Measurements from ENCODE around the gene SYNE1. TPM values are rescaled to one million over a fixed set of nuclear protein-coding genes. Genes with fewer than 3 reads are reported as not detected.

Gene SYNE1
- total RNA-seq, 1 donor from 2014 or later = 166 TPM

GRCh38 chr6:152398316-152398715 lies 238.8 kb downstream of the SYNE1 start:
- no peak for DNase-seq
- Histone ChIP-seq H3K4me1 (peaks cover 22% of the 10 kb centered on the region), H3K4me3 (no peak overlapping the region), H3K9me3 (no peaks in the 10 kb centered on the region), H3K27ac (peak overlapping the region; percentile 61), H3K36me3 (peaks cover 9% of the 10 kb centered on the region), H3K27me3 (ENCODE audit: low read depth) (no peaks in the 10 kb centered on the region)
- no peak for ATAC-seq
- TF ChIP-seq, protein P1, sequence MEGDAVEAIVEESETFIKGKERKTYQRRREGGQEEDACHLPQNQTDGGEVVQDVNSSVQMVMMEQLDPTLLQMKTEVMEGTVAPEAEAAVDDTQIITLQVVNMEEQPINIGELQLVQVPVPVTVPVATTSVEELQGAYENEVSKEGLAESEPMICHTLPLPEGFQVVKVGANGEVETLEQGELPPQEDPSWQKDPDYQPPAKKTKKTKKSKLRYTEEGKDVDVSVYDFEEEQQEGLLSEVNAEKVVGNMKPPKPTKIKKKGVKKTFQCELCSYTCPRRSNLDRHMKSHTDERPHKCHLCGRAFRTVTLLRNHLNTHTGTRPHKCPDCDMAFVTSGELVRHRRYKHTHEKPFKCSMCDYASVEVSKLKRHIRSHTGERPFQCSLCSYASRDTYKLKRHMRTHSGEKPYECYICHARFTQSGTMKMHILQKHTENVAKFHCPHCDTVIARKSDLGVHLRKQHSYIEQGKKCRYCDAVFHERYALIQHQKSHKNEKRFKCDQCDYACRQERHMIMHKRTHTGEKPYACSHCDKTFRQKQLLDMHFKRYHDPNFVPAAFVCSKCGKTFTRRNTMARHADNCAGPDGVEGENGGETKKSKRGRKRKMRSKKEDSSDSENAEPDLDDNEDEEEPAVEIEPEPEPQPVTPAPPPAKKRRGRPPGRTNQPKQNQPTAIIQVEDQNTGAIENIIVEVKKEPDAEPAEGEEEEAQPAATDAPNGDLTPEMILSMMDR (IDR thresholded peaks at IDR 0.05) = no peak
- intact Hi-C loops (cut with DNase I) = no loop called here

GRCh38 chr6:152394303-152394702 lies 242.9 kb downstream of the SYNE1 start:
- peaks cover 22% of the 10 kb centered on the region for H3K4me1 ChIP-seq
- peaks cover 32% of the 10 kb centered on the region for H3K36me3 ChIP-seq
- H3K27ac ChIP-seq = no peak overlapping the region
- TF ChIP-seq, protein P1 (IDR thresholded peaks at IDR 0.05) = no peak
- DNase-seq (no peak), ATAC-seq (no peak)
- intact Hi-C loops (cut with DNase I) = no loop called here
- no peak overlapping the region for H3K4me3 ChIP-seq
- H3K27me3 ChIP-seq (ENCODE audit: low read depth) = no peaks in the 10 kb centered on the region
- H3K9me3 ChIP-seq = no peaks in the 10 kb centered on the region

DNA sequence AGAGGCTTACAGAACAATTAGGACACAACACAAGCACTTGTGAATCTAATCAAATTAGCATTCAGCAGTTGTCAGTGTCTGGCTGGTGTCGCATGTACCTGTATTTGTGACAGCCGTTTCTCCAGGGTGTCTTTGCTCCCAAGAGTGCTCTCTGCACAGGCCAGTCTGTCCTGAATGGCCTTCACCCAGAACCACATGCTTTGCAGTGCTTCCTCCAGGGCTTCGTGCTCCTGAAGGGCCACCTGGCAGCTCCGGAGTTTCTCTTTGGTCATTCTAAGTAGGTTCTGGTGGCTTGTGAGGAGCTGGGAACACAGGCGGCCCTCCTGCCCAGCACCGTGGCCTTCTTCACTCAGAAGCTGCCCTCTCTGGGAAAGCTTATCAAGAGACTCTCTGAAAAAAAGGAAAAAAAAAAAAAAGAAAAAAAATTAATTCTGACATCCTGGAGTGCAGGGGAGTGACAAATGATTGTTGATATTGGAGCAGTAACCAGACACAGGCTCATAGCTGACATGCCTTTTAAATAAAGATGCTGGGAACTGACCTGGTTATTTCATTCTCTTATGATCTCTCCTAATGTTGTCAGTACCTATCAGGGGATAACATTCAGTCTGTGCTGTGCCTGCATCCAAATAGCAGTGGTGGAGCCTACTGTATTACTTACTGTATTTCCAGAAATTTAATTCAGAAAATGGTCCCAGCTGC lies 245.8 kb downstream of the SYNE1 start:
- intact Hi-C loops (cut with DNase I) = no loop called here
- H3K4me1 ChIP-seq = no peaks in the 10 kb centered on the region
- no peak for ATAC-seq
- TF ChIP-seq, protein P1 (IDR thresholded peaks at IDR 0.05) = no peak
- H3K4me3 ChIP-seq = no peak overlapping the region
- H3K36me3 ChIP-seq = peaks cover 27% of the 10 kb centered on the region
- no peak overlapping the region for H3K27ac ChIP-seq
- no peaks in the 10 kb centered on the region for H3K9me3 ChIP-seq
- no peaks in the 10 kb centered on the region for H3K27me3 ChIP-seq (ENCODE audit: low read depth)
- no peak for DNase-seq

GRCh38 chr6:152387091-152387490 lies 250.1 kb downstream of the SYNE1 start:
- Histone ChIP-seq H3K27me3 (ENCODE audit: low read depth) (no peaks in the 10 kb centered on the region), H3K36me3 (peaks cover 32% of the 10 kb centered on the region), H3K4me1 (peaks cover under 1% of the 10 kb centered on the region), H3K27ac (no peak overlapping the region), H3K4me3 (no peak overlapping the region), H3K9me3 (no peaks in the 10 kb centered on the region)
- DNase-seq (no peak), ATAC-seq (no peak)
- TF ChIP-seq, protein P1 (IDR thresholded peaks at IDR 0.05) = no peak
- intact Hi-C loops (cut with DNase I) = no loop called here

- ATAC-seq = no peak
- TF ChIP-seq, protein P1 (IDR thresholded peaks at IDR 0.05) = no peak
Measured at GRCh38 chr6:152386131-152386530, 251.0 kb downstream of the SYNE1 start.

More at GRCh38 chr6:152386131-152386530, 251.0 kb downstream of the SYNE1 start:
- Histone ChIP-seq H3K4me3 (no peak overlapping the region), H3K4me1 (peaks cover 9% of the 10 kb centered on the region), H3K36me3 (peaks cover 22% of the 10 kb centered on the region), H3K27me3 (ENCODE audit: low read depth) (no peaks in the 10 kb centered on the region), H3K27ac (no peak overlapping the region), H3K9me3 (no peaks in the 10 kb centered on the region)
- intact Hi-C loops (cut with DNase I) = no loop called here
- DNase-seq = no peak

Measured in lower lobe of right lung (tissue), 2 donors.